GM12864 (cell line): ENCODE results near the gene TMEM244.

Experiments used
- DNase-seq: peaks from one replicate; pipeline ENCODE4 v3.0.0-alpha.2; 2011; ENCODE audit warnings: low read depth
- H3K4me3 ChIP-seq: 2 replicates; pipeline ENCODE4 v1.5.1; 2011; ENCODE audit warnings: mild to moderate bottlenecking, low read depth, low read length, control low read depth
- CTCF ChIP-seq: IDR thresholded peaks from 2 replicates; pipeline ENCODE4 v1.5.1; 2011; ENCODE audit warnings: low read depth, mild to moderate bottlenecking, moderate library complexity, low read length, control low read depth, inconsistent platforms; ENCODE audit errors: missing control alignments

The TMEM244 gene

GRCh38 chr6:129853996-129854711, 7.0 kb downstream of the TMEM244 start:
- TF ChIP-seq CTCF: no peak
- DNase-seq: no peak
- no peak overlapping the region for H3K4me3 ChIP-seq

- TF ChIP-seq CTCF: no peak
- DNase-seq: no peak
- no peak overlapping the region for H3K4me3 ChIP-seq
Observed at GRCh38 chr6:129852257-129852858, 8.8 kb downstream of the TMEM244 start.

- H3K4me3 ChIP-seq: no peak overlapping the region
- no peak for TF ChIP-seq CTCF
- DNase-seq: no peak
Observed at GRCh38 chr6:129849456-129849855, 11.7 kb downstream of the TMEM244 start.

- no peak overlapping the region for H3K4me3 ChIP-seq
- no peak for DNase-seq
- TF ChIP-seq CTCF: no peak
Observed at GRCh38 chr6:129846761-129847160, 14.4 kb downstream of the TMEM244 start.

- DNase-seq: no peak
- no peak overlapping the region for H3K4me3 ChIP-seq
- no peak for TF ChIP-seq CTCF
Observed at GRCh38 chr6:129845696-129846095, 15.4 kb downstream of the TMEM244 start.

- no peak for DNase-seq
- TF ChIP-seq CTCF: no peak
- H3K4me3 ChIP-seq: no peak overlapping the region
Observed at GRCh38 chr6:129844118-129844891, 16.8 kb downstream of the TMEM244 start.

- DNase-seq: no peak
- TF ChIP-seq CTCF: no peak
- H3K4me3 ChIP-seq: no peak overlapping the region
Observed at GRCh38 chr6:129843573-129843972, 17.5 kb downstream of the TMEM244 start.
